NK-92 (cell line): Measurements from ENCODE around the gene KRTAP5-7.
"Not testable (repeated sequence)": the region's sequence is repeated elsewhere in the genome, so short reads cannot be mapped to it uniquely, and the experiment has no call there.

Source experiments
- DNase-seq: peaks from one replicate; lab custom pipeline; 2025; ENCODE audit not compliant: unreplicated experiment; lab: John Stamatoyannopoulos, UW

The KRTAP5-7 gene

GRCh38 chr11:71556018-71556417 is 29.0 kb downstream of the KRTAP5-7 start:
- DNase-seq: no peak

- DNase-seq: no peak
These were observed 30.2 kb downstream of the KRTAP5-7 start for GRCh38 chr11:71557257-71557656.

GRCh38 chr11:71558996-71559395 is 31.9 kb downstream of the KRTAP5-7 start:
- no peak for DNase-seq

- DNase-seq: no peak
These were observed 35.1 kb downstream of the KRTAP5-7 start for GRCh38 chr11:71562120-71562519.

DNA sequence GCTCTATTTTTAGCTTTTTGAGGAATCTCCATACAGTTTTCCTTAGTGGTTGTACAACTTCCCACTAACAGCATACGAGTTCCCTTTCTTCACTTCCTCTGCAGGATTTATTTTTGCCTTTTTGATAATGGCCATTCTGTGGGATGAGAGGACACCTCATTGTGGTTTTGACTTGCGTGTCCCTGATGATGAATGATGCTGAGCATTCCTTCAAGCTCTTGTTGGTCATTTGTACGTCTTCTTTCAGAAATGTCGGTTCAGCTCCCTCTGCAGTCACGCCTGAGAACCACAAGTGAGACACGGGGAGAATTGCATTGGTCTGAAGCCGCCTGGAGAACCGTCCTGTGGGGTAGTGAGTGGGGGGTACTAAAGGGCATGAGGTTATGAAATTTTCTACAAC is 36.3 kb downstream of the KRTAP5-7 start:
- DNase-seq: no peak

DNA sequence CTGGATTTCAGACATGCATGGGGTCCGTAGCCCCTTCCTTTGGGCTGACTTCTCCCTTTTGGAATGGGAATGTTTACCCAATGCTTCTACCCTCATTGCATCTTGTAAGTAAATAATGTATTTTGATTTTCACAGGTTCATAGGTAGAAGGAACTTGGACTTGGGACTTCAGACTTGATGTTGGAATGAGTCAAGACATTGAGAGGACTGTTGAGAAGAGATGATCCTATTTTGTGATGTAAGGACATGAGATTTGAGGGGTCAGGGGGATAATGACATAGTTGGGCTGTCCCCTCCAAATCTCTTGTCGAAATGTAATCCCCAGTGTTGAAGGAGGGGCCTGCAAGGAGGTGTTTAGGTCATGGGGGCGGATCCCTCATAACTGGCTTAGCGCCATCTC is 37.4 kb downstream of the KRTAP5-7 start:
- DNase-seq: no peak

GRCh38 chr11:71565263-71565662 is 38.2 kb downstream of the KRTAP5-7 start, which contains the start of gene KRTAP5-10:
KRTAP5-10 (plus strand) TSS chr11:71565563; CDS start chr11:71565588, 25 bp downstream.
- no peak for DNase-seq

DNA sequence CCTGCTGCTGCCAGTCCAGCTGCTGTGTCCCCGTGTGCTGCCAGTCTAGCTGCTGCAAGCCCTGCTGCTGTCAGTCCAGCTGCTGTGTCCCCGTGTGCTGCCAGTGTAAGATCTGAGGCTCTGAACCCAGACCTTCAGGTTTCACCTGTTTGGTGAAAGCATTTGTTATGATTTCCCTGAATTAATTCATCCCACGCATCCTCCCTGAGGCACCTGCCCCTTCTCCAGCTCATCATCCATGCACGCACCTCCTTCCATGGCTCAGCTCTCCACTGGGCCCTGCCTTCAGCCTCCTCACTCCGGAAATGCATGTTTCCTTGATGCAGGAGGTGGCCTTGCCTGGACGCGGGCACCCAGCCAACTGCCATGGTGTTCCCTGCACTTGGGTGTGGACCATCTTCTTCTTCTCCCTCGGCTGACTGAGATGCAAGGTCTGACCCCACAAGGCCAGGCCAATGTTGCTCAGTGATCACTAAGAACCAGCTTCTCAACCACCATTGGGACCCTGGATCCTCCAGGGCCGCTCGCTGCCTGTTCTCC is 39.1 kb downstream of the KRTAP5-7 start:
- no peak for DNase-seq

DNA sequence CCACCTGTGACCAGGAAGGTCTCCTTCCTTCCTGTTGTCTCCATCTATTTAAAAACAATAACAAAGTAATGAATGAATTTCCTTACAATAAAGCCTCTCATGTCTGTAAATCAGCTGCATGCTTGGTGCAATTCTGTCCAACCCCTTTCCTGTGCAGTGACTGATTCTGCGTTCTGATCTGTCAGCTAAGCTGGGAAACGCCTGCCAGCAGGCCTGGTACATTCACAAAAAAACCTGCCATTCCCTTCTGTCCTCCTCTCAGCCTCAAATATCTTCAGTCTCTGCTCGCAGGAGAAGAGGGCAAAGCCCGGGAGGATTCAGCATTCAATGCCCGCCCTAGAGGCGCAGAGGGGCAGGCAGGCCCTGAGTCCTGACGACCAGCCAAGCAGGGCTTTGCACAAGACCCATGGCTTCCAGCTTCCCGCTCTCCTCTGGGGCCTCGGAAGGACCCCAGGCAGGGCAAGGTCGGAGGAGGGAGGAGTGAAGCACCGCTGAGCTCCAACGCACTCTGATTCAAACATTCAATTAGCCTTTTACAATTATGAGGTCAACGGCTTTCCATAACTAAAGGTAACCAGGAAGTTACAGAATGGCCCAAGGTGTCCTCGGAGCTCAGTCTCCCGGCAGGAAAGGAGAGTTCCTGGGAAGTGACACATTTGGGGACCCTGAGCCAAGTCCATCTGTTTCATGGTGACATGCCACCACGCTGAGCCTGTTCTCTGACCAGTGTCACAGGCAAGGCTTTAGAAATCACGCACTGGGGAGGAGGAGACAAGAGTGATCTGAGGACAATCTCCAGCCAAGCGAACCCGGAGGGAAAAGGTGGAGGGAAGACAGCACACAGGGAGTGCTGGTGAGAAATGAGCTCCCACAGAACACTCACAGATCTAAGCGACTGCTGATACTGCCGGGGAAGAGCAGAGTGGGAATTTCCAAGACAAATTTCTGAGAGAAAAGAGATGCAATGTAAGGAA is 39.8 kb downstream of the KRTAP5-7 start:
- DNase-seq: not testable (repeated sequence)

GRCh38 chr11:71567633-71568032 is 40.6 kb downstream of the KRTAP5-7 start:
- DNase-seq: not testable (repeated sequence)

- no peak for DNase-seq
These were observed 41.8 kb downstream of the KRTAP5-7 start for GRCh38 chr11:71568704-71569349.

GRCh38 chr11:71571101-71571850 is 44.2 kb downstream of the KRTAP5-7 start:
- not testable (repeated sequence) for DNase-seq

- DNase-seq: no peak
These were observed 45.7 kb downstream of the KRTAP5-7 start for GRCh38 chr11:71572811-71573210.

DNA sequence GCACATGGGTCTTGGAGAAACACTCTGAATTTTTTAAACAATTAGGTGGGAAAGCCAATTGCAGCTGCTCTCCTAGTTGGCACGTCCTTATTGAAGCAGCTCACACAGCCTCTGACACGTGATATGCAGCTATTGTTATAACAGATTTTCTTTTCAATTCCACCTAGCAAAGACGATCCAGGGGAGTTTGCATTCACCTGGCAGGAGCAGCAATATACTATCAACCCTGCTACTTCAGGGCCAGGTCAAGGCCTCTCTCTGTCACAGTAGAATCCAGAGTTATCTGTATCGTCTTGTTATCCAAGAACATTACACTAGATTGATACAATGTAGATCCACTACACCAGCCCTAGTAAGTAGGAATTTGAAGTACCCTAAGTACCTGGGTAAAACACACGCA is 47.4 kb downstream of the KRTAP5-7 start:
- DNase-seq: no peak

DNA sequence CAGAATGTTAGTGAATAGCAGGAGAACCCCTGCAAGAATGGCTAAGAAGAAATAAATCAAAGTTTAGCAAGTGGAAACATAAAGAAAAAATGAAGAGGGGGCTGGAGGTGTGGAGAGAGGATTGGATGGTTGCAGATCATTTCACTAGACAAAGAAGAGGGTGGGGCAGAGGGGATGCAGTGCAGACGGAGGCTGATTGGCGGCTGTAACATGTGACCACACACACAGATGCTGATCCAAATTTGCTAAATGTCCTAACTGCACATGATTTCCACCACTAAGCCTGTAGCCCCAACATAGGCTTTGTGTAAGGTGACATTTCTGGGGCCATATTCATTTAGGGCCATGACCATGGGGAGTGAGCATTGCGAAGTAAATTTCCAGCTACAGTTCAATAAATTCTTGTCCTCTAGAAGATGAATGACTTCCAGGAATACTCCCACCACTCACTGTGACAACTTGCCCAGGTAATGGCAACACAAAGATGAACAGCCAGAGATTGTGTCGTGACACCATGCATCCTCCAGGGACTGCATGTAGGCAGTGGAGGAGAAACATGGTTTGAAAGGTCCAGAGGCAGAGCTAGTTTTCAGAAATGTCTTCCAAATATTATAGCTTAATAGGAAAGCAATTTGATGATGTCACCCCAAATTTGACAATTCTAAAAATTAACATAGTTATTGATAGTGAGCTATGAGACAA is 48.8 kb downstream of the KRTAP5-7 start:
- no peak for DNase-seq

DNA sequence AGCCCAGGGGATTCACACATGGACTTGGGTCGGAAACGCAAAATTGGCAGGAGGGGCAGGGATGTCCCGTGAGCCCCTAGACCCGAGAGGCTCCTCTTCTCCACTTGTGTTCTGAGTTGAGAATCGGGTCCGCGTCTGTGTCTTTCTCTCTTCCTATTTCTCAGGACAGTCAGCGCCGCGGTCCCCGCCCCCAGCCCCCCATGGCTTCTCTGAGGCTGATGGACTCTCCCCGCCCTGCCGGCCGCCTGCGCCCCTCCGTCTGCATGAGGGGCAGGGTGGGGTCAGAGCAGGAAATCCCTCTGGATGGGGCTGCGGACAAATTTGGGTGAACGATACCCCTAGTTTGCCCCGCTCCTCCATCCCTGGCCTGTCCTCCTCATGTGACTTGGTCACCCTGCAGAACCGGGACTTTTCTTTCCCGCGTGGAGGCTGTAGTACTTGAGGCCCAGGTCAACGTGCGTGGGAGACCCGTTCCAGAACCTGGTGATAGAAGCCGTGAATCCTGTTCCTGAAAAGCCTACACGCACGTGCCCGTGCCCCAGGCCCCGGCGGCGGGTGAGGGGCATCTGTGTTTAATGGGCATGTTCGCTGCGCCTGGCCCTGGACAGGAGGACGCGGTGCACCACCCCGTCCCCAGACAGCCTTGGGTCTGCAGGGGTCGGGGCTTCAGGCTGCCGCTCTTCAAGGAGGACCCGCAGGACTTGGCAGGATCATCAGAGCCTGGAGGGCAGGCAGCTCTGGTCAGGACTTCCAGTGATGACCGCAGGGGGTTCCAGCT is 49.8 kb downstream of the KRTAP5-7 start:
- not testable (repeated sequence) for DNase-seq

- no peak for DNase-seq
These were observed 50.5 kb downstream of the KRTAP5-7 start for GRCh38 chr11:71577469-71578004.
